Measurements from ENCODE around the gene MMP7.

The MMP7 gene

GRCh38 chr11:102494216-102494615 lies 36.3 kb downstream of the MMP7 start:
- TF ChIP-seq MYC (IDR thresholded peaks at IDR 0.05; ENCODE audit: low read depth, low read length): no peak
- TF ChIP-seq POLR2A (IDR thresholded peaks at IDR 0.05; ENCODE audit: extremely low read depth, insufficient read length): no peak
- TF ChIP-seq, protein P1, sequence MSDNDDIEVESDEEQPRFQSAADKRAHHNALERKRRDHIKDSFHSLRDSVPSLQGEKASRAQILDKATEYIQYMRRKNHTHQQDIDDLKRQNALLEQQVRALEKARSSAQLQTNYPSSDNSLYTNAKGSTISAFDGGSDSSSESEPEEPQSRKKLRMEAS (IDR thresholded peaks at IDR 0.05; ENCODE audit: low read depth, low read length): no peak
- no peak for TF ChIP-seq CTCF (IDR thresholded peaks at IDR 0.05; ENCODE audit: low read depth, low read length)
- no peak for DNase-seq (ENCODE audit: low read depth)
- H3K4me3 ChIP-seq (ENCODE audit: low read depth, low read length): no peak overlapping the region

GRCh38 chr11:102493524-102493923 lies 37.0 kb downstream of the MMP7 start:
- H3K4me3 ChIP-seq (ENCODE audit: low read depth, low read length): no peak overlapping the region
- DNase-seq (ENCODE audit: low read depth): no peak
- no peak for TF ChIP-seq POLR2A (IDR thresholded peaks at IDR 0.05; ENCODE audit: extremely low read depth, insufficient read length)
- no peak for TF ChIP-seq MYC (IDR thresholded peaks at IDR 0.05; ENCODE audit: low read depth, low read length)
- TF ChIP-seq, protein P1 (IDR thresholded peaks at IDR 0.05; ENCODE audit: low read depth, low read length): no peak
- TF ChIP-seq CTCF (IDR thresholded peaks at IDR 0.05; ENCODE audit: low read depth, low read length): no peak

DNA sequence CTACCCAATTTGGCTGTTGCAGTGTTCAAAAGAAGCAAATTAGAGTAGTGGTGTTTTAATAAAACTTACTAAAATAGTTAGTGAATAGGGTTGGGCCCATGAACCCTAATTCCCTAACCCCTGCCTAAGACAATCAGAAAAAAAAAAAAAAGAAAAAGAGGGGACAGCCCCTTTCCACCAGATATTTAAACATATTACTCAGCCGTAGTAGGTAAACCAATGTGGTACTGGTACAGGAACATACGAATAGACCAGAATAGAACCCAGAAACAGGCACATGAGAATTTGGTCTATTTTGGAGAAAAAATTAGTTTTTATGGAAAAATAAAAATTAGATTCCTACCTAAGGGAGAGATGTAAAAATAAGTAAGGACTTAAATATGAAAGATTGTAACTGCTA lies 38.6 kb downstream of the MMP7 start:
- no peak for DNase-seq (ENCODE audit: low read depth)
- no peak overlapping the region for H3K4me3 ChIP-seq (ENCODE audit: low read depth, low read length)

DNA sequence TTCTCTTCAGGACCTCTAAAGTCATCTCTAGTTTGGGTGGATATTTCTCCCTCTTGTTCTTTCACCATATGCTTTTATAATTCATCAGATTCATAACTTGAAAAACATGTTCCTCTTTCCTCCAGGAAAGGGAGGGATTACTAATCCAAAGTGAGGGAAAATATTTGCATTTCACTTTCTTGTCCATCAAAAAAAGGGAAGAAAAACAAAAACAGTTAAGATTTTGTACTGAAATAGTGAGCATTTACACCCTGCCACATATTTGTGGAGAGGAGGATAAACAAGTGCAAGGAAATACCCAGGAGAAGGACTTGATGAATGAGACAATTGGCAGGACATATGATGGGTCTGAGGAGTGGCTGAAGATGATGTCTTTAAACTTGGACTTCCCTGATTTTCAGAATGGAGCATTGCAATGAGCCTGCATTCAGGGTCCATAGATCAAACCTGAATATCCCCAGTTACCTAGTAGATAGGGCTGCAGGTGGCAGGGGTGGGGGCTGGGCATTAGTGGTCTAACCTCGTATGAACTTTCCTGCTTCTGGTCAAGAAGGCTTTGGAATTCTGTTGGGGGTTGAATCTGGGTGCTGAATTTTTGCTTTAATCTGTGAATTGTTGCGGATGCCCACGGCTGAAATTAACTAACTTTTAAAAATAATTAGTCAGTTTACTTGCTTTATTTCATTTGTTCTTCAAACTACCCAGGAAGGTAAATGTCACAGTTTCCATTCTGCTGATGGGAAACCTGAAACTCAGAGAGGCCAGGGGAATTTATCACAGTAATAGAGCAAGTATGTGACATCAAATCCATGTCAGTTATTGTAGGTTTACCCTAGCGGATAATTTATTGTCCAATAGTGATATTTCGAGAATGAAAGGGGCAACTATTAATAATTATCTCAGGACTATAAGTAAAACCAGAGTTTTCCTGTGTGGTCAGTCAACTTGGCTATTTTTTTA lies 41.1 kb downstream of the MMP7 start:
- DNase-seq (ENCODE audit: low read depth): no peak
- no peak for TF ChIP-seq POLR2A (IDR thresholded peaks at IDR 0.05; ENCODE audit: extremely low read depth, insufficient read length)
- no peak for TF ChIP-seq CTCF (IDR thresholded peaks at IDR 0.05; ENCODE audit: low read depth, low read length)
- TF ChIP-seq MYC (IDR thresholded peaks at IDR 0.05; ENCODE audit: low read depth, low read length): no peak
- TF ChIP-seq, protein P1 (IDR thresholded peaks at IDR 0.05; ENCODE audit: low read depth, low read length): no peak
- H3K4me3 ChIP-seq (ENCODE audit: low read depth, low read length): no peak overlapping the region

More for the DNA sequence above, 38.6 kb downstream of the MMP7 start:
- no peak for TF ChIP-seq POLR2A (IDR thresholded peaks at IDR 0.05; ENCODE audit: extremely low read depth, insufficient read length)
- TF ChIP-seq CTCF (IDR thresholded peaks at IDR 0.05; ENCODE audit: low read depth, low read length): no peak
- TF ChIP-seq MYC (IDR thresholded peaks at IDR 0.05; ENCODE audit: low read depth, low read length): no peak
- TF ChIP-seq, protein P1 (IDR thresholded peaks at IDR 0.05; ENCODE audit: low read depth, low read length): no peak

GRCh38 chr11:102488208-102488607 lies 42.3 kb downstream of the MMP7 start:
- TF ChIP-seq, protein P1 (IDR thresholded peaks at IDR 0.05; ENCODE audit: low read depth, low read length): no peak
- TF ChIP-seq POLR2A (IDR thresholded peaks at IDR 0.05; ENCODE audit: extremely low read depth, insufficient read length) (no peak), MYC (IDR thresholded peaks at IDR 0.05; ENCODE audit: low read depth, low read length) (no peak), CTCF (IDR thresholded peaks at IDR 0.05; ENCODE audit: low read depth, low read length) (no peak)
- no peak overlapping the region for H3K4me3 ChIP-seq (ENCODE audit: low read depth, low read length)
- DNase-seq (ENCODE audit: low read depth): no peak

All from NB4 (cell line).